Endometrial microvascular endothelial cells (primary cell): ENCODE results near the gene LSM14A. TPM values are rescaled to one million over a fixed set of nuclear protein-coding genes. Genes with fewer than 3 reads are reported as not detected.
"Not testable (repeated sequence)": the region's sequence is repeated elsewhere in the genome, so short reads cannot be mapped to it uniquely, and the experiment has no call there.

Experiments
- in situ Hi-C: cut with HindIII; loops from 2 replicates; pipeline ENCODE4 v1.10.0; 2017; ENCODE audit warnings: low sequenced_read_pairs, low pct_unique_long_range_greater_than_20kb; ENCODE audit errors: inconsistent ontology term
- total RNA-seq: library from RNA; depleted of rRNA; stranded (reverse); fragments of >200 nt; gene quantifications from one replicate; pipeline ENCODE4 v1.2.3, GENCODE V29; 2015; ENCODE audit errors: inconsistent ontology term

Gene LSM14A
- total RNA-seq, 1 donor from 2014 or later: 85.3 TPM

GRCh38 chr19:34186205-34186604 lies 13.9 kb downstream of the LSM14A start:
- in situ Hi-C loops: no loop called here

DNA sequence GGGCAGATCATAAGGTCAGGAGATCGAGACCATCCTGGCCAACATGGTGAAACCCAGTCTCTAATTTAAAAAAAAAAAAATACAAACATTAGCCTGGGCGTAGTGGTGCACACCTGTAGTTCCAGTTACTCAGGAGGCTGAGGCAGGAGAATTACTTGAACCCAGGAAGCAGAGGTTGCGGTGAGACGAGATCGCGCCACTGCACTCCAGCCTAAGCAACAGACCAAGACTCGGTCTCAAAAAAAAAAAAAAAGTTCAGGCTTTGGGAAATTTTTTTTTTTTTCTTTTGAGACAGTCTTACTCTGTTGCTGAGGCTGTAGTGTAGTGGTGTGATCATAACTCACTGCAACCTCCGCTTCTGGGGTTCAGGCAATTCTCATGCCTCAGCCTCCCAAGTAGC lies 14.7 kb downstream of the LSM14A start:
- in situ Hi-C loops: no loop called here

- in situ Hi-C loops: no loop called here
Observed at GRCh38 chr19:34188408-34188807, 16.1 kb downstream of the LSM14A start.

DNA sequence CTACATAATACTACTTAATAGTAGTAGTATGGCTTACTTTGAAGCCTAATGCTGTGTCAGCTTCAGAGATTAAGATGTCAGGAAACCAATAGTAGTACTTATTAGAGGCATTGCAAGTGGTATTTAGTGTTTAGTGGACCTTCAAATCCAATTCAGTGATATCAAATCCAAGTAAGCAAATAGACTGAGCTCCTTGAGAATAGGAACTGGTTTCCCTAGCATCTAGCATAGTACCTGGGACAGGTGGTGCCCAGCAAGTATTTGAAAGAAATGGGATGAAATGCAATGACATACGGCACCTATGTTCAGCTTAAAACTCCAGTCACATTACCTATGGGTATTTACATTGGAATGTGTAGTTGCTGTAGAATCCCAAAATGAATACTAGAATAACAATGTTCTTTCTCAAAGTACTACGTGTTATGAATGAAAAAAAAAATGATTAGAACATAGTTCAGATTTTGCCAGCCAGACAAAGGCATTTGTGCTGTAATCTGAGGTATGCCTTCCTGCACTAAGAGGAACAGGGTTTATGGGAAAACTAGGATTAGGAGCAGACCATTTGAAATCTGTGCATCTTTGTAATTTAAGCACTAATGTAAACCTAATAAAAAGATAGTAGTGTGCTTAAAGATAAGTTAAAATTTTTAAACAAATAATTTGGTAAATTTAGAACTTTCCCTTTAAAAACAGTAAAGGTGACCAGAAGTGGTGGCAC lies 17.1 kb downstream of the LSM14A start:
- in situ Hi-C loops: no loop called here

DNA sequence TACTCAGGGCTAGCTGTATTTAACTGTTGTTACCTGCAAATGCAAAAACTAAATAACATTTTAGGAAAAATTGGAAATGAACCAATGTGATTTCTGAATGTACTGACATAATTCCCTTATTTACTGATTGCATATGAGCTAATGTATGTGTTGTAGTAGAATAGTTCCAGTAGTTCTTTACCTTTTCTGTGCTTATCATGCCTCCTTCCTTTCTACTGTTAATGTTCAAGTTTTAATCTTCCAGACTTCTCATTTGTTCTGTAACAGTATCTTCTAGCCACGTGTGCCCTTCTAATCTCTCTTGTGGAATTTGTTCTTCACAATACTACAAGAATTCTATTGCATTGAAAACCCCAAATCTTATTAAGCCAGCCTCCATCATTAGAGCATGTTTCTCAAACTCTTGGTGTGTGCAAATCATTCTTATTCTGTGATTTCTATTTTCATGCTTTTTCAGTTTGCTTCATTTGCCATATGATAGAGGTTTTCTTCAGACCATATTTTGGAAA lies 17.7 kb downstream of the LSM14A start:
- in situ Hi-C loops: no loop called here

DNA sequence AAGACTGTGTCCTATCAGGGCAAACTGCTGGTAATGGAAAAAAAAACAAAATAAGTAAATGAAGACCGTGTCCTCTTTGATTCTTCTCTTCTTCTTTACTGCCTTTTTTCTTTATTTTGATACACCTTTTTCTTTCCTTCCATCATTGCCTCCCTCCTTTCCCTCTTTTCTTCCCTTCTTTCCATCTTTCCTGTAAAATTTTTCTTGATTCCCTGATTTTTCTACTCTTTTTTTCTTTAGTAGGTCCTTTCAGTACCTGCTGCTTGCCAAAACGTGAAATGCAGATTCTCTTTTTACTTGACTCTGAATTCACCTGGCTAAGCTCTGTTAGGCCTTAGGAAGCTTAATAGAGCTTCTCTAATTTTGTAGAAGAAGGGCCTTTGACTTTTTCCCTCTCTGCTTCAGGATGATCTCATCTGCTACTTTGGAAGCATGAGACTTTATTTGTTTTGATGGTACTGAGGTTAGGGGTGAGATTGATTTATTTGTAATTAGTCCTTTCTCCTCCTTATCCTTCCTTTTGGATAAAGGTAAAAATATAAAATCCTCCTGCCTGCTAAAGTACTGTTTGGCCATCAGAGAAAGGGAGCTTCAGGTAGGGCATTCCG lies 19.2 kb downstream of the LSM14A start:
- in situ Hi-C loops: no loop called here

GRCh38 chr19:34193439-34193838 lies 21.1 kb downstream of the LSM14A start:
- in situ Hi-C loops: no loop called here

DNA sequence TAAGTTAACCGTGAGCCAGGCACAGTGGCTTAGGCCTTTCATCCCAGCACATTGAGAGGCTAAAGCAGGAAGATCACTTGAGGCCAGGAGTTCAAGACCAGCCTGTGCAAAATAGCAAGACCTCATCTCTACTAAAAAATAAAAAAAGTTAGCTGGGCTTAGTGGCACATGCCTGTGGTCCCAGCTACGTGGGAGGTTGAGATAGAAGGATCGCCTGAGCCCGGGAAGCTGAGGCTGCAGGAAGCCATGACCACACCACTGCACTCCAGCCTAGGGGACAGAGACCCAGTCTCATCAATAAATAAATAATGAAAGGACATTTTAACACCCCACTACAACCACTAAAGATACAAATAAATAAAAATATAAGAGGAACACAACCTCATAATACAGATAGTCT lies 21.6 kb downstream of the LSM14A start:
- in situ Hi-C loops: no loop called here

- in situ Hi-C loops: no loop called here
Observed at GRCh38 chr19:34201133-34201532, 28.8 kb downstream of the LSM14A start.

DNA sequence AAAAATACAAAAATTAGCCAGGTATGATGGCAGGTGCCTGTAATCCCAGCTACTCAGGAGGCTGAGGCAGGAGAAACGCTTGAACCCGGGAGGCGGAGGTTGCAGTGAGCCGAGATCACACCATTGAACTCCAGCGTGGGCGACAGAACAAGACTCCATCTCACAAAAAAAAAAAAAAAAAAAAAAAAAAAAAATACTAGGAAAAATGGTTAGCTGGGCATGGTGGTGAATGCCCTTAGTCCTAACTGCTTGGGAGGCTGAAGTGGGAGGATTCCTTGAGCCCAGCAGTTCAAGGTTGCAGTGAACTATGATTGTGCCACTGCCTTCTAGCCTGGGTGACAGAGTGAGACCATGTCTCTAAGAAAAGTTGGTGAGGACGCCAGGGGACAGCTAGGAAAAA lies 33.0 kb downstream of the LSM14A start:
- in situ Hi-C loops: not testable (repeated sequence)

DNA sequence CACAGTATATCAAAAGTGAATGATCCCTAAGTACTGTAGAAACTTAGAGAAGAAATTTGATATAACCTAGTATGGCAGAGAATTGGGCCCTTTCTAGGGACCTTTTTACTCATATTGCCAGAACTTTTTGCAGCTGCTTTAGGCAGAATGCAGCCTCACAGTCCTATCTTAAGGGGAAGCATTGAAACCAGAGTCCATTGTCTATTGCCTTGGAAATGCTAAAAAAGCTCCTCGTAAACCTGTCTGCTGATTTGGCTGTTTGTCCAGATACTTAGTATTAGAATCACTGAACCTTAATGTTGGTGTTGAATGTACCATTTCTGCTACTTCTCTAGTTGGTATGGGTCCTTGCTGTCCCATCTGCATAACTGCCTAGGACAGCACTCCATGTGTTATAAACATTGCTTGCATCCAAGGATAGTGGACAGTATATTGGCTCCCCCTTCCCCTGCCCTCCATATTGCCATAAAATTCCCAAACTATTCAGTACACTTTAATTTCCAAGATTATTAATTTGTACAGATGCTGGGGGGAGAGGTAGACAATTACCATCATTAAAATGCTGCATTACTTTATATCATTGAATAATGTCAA lies 36.1 kb downstream of the LSM14A start:
- in situ Hi-C loops: no loop called here

DNA sequence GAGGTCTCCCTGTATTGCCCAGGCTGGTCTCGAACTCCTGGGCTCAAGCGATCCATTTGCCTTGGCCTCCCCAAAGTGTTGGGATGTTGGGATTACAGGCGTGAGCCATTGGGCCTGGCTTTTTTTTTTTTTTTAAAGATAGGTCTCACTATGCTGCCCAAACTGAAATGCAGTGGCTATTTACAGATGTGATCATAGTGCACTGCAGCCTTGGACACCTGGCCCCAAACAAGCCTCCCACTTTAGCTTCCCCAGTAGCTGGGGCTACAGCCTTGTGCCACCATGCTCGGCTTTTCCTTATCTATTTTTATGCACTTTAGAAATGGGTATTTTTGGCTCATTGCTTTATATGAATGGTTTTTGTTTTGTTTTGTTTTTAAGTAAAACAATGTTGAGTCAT lies 37.4 kb downstream of the LSM14A start:
- in situ Hi-C loops: no loop called here

GRCh38 chr19:34213283-34213682 lies 41.0 kb downstream of the LSM14A start:
- in situ Hi-C loops: no loop called here

DNA sequence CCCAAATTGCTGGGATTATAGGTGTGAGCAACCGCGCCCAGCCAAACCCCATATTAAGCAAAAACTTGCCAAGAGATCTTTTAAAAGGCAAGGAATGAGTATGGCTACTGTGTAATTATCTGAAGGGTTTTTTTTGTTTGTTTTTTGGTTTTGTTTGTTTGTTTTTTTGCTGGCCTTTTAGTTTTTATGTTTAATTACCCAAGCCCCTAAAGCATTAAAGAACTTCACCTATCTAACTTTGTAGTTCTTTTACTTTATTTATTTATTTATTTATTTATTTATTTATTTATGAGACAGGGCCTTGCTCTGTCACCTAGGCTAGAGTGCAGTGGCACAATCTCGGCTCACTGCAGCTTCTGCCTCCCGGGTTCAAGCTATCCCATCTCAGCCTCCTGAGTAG lies 41.7 kb downstream of the LSM14A start:
- in situ Hi-C loops: no loop called here

DNA sequence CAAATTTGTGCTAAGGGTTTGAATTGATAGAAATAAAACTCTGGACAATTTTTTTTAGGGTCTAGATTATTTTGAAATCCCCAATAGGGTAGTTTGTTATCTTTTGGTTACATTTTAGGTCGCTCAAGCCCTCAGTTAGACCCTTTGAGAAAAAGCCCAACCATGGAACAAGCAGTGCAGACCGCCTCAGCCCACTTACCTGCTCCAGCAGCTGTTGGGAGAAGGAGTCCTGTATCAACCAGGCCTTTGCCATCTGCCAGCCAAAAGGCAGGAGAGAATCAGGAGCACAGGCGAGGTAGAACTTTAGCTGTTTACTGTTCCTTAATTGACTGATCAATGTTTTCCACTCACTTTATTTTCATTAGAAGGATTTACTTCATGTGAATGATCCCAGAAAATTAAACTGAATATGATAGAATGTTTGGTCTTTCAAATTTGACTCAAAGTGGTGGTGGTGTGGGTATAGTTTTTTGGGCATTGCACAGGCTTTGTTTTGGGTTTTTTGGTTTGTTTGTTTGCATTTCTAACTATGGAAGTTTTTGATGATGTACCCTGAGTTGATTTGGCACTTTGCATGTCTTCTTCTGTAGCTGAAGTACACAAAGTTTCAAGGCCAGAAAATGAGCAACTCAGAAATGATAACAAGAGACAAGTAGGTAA lies 42.8 kb downstream of the LSM14A start:
- in situ Hi-C loops: no loop called here

GRCh38 chr19:34215666-34216038 lies 43.3 kb downstream of the LSM14A start:
- in situ Hi-C loops: no loop called here

GRCh38 chr19:34216745-34217219 lies 44.5 kb downstream of the LSM14A start:
- in situ Hi-C loops: not testable (repeated sequence)

- in situ Hi-C loops: no loop called here
Observed at GRCh38 chr19:34217952-34218817, 45.9 kb downstream of the LSM14A start.

GRCh38 chr19:34218818-34219164 lies 46.5 kb downstream of the LSM14A start:
- in situ Hi-C loops: no loop called here
